ENCODE results near the gene CLPTM1.

GRCh38 chr19:45038931-45039893 lies 84.0 kb downstream of the CLPTM1 start, which contains the start of gene CLASRP:
- TF ChIP-seq CTCF (conservative IDR thresholded peaks at IDR 0.05; ENCODE audit: low read depth, low read length) (no peak), EZH2 (IDR thresholded peaks at IDR 0.05; ENCODE audit: borderline replicate concordance, low read depth, low read length, poor library complexity, severe bottlenecking) (no peak)

All from A673 (cell line).